ENCODE data around the gene AK8. TPM values are rescaled to one million over a fixed set of nuclear protein-coding genes. Genes with fewer than 3 reads are reported as not detected.

Gene AK8
- total and polyA plus RNA-seq, 2 of the 4 experiments (the other 2 are of a cell fraction): under 0.01 to 0.09 TPM

- BruUV-seq (replicated peaks): no TSS peak
Observed at GRCh38 chr9:132801659-132802058, 76.4 kb downstream of the AK8 start.

More at GRCh38 chr9:132801659-132802058, 76.4 kb downstream of the AK8 start:
- ChIA-PET POLR2A (ENCODE audit: unreplicated experiment) (no interaction called here), CTCF (no interaction called here)
- no peak overlapping the region for H3K14ac ChIP-seq (replicated peaks; ENCODE audit: low read depth, low read length)
- H3K4me1 ChIP-seq (ENCODE audit: control insufficient read depth, insufficient read depth, low read length): no peaks in the 10 kb centered on the region
- H3K27ac ChIP-seq (ENCODE audit: insufficient read depth, low read length): no peak overlapping the region
- H3K4me3 ChIP-seq (ENCODE audit: insufficient read depth, low read depth, low read length): no peak overlapping the region
- ATAC-seq (ENCODE audit: low read depth): no peak
- no peak overlapping the region for H3K4me2 ChIP-seq (ENCODE audit: low read depth, low read length)
- no peak overlapping the region for H2BK15ac ChIP-seq (ENCODE audit: low read depth, low read length)
- intact Hi-C loops (cut with micrococcal nuclease): loop anchor here (2.0 to 5.0 kb wide), 3 partner anchors 101 to 227 kb away; partner anchors contain the start of gene GTF3C4
- H3K9ac ChIP-seq (ENCODE audit: low read depth, low read length): no peak overlapping the region
- TF ChIP-seq CHD1 (IDR thresholded peaks at IDR 0.05; ENCODE audit: low read depth, low read length) (no peak), POLR2A (IDR thresholded peaks at IDR 0.05; ENCODE audit: low read depth, low read length) (no peak), NFE2L2 (IDR thresholded peaks at IDR 0.05; ENCODE audit: low read depth, low read length) (no peak), CTCF (conservative IDR thresholded peaks at IDR 0.05; ENCODE audit: low read depth, low read length) (no peak), RFX5 (IDR thresholded peaks at IDR 0.05; ENCODE audit: low read depth, low read length) (no peak), USF2 (IDR thresholded peaks at IDR 0.05; ENCODE audit: low read depth, low read length) (no peak), SMC3 (IDR thresholded peaks at IDR 0.05; ENCODE audit: low read depth, low read length) (no peak), FOS (IDR thresholded peaks at IDR 0.05; ENCODE audit: low read depth, low read length) (no peak)
- H3K79me1 ChIP-seq (ENCODE audit: low read depth in 1 of 2, low read length in 2 of 2): no peaks in the 10 kb centered on the region
- no peaks in the 10 kb centered on the region for H3K9me3 ChIP-seq (ENCODE audit: control insufficient read depth, insufficient read depth, low read length)
- no peak overlapping the region for H3K18ac ChIP-seq (ENCODE audit: low read depth, low read length)
- H2AFZ ChIP-seq (replicated peaks; ENCODE audit: low read length, poor library complexity): no peak overlapping the region
- H2BK120ac ChIP-seq (ENCODE audit: low read depth, low read length): no peak overlapping the region
- H3K23ac ChIP-seq (ENCODE audit: low read depth, low read length): no peak overlapping the region
- H4K91ac ChIP-seq (ENCODE audit: insufficient read depth, low read depth, low read length): no peak overlapping the region
- WGBS, 2 experiments (ENCODE audit: extremely low coverage in 2 of 2, insufficient read length in 1 of 2): no CpG with 5 or more reads among the region's 4 CpGs
- H2AK9ac ChIP-seq (replicated peaks; ENCODE audit: low read depth, low read length, poor library complexity): no peak overlapping the region
- no peak overlapping the region for H4K8ac ChIP-seq (ENCODE audit: low read depth in 2 of 2, low read length in 2 of 2)
- dilution Hi-C loops (cut with HindIII; ENCODE audit: low sequenced_read_pairs, unreplicated experiment): no loop called here
- H2AK5ac ChIP-seq (ENCODE audit: low read depth, low read length): no peak overlapping the region
- H3K27me3 ChIP-seq (ENCODE audit: control insufficient read depth, insufficient read depth, low read length): peaks cover 59% of the 10 kb centered on the region
- no peak overlapping the region for H3K4ac ChIP-seq (ENCODE audit: low read depth, low read length)
- no peaks in the 10 kb centered on the region for H3K9me1 ChIP-seq (ENCODE audit: insufficient read depth, low read length)
- no peak for DNase-seq
- no peaks in the 10 kb centered on the region for H3K36me3 ChIP-seq (ENCODE audit: control insufficient read depth, insufficient read depth, low read length)
- in situ Hi-C loops (cut with MboI; ENCODE audit: low sequenced_read_pairs): no loop called here
- no peak overlapping the region for H3K56ac ChIP-seq (ENCODE audit: extremely low read depth, insufficient read depth, low read length)
- no peaks in the 10 kb centered on the region for H4K20me1 ChIP-seq (ENCODE audit: insufficient read depth, low read length)
- no peak overlapping the region for H2BK20ac ChIP-seq (ENCODE audit: low read depth, low read length)
- no peak overlapping the region for H4K5ac ChIP-seq (ENCODE audit: low read depth, low read length)
- H2BK5ac ChIP-seq (ENCODE audit: low read depth, low read length, poor library complexity, severe bottlenecking): no peak overlapping the region

Data from IMR-90 (cell line).